ENCODE measurements around the gene SNU13. TPM values are rescaled to one million over a fixed set of nuclear protein-coding genes. Genes with fewer than 3 reads are reported as not detected.

Gene SNU13
- total RNA-seq, 1 experiment from 2014 or later = 283 TPM

DNA sequence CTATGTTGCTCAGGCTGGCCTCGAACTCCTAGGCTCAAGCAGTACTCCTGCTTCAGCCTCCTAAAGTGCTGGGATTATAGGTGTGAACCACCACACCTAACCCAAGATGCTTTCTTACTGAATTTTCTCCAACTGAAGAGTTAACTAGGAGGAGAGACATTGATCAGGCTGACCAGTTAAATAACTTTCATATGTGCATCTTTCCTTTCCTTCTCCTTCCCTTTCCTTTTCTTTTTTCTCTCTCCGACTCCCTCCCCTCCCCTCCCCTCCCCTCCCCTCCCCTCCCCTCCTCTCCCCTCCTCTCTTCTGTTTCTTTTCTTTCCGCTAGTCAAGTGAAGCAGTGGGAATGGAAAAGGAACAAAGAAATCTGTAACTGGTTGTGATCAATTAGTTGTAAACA lies 40.9 kb downstream of the SNU13 start (continued):
- TF ChIP-seq REST (IDR thresholded peaks at IDR 0.05; ENCODE audit: low read depth) (no peak), ELF1 (IDR thresholded peaks at IDR 0.05; ENCODE audit: borderline replicate concordance, low read depth) (no peak), POLR2AphosphoS5 (IDR thresholded peaks at IDR 0.05; ENCODE audit: low read depth, low read length) (no peak), TCF7L2 (IDR thresholded peaks at IDR 0.05; ENCODE audit: borderline replicate concordance, extremely low read depth, insufficient read depth, insufficient read length) (no peak), POLR2A (IDR thresholded peaks at IDR 0.05; ENCODE audit: borderline replicate concordance, extremely low read depth, insufficient read depth, insufficient read length) (no peak), YY1 (IDR thresholded peaks at IDR 0.05; ENCODE audit: extremely low read depth, insufficient replicate concordance, low read depth, low read length) (no peak), ZNF274 (IDR thresholded peaks at IDR 0.05; ENCODE audit: low read depth, low read length) (no peak), SP1 (IDR thresholded peaks at IDR 0.05; ENCODE audit: low read depth) (no peak)
- TF ChIP-seq, protein P1, sequence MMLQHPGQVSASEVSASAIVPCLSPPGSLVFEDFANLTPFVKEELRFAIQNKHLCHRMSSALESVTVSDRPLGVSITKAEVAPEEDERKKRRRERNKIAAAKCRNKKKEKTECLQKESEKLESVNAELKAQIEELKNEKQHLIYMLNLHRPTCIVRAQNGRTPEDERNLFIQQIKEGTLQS (IDR thresholded peaks at IDR 0.05) = no peak

GRCh38 chr22:41642331-41643110 lies 46.1 kb downstream of the SNU13 start:
- Histone ChIP-seq H3K4me1 (ENCODE audit: control insufficient read depth in 1 of 2, insufficient read depth in 2 of 2, low read length in 2 of 2) (no peaks in the 10 kb centered on the region), H4K20me1 (ENCODE audit: insufficient read depth) (peaks cover 3% of the 10 kb centered on the region; the same call in 1 of the 2 replicates), H3K27ac (ENCODE audit: low read depth, low read length) (no peak overlapping the region), H3K4me2 (ENCODE audit: low read length) (no peak overlapping the region), H3K9me3 (ENCODE audit: control insufficient read depth in 1 of 2, insufficient read depth in 1 of 2, low read depth in 1 of 2, low read length in 2 of 2) (no peaks in the 10 kb centered on the region), H3K4me3 (replicated peaks in 1 of 2; ENCODE audit: low read depth in 1 of 2, low read length in 2 of 2) (no peak overlapping the region), H2AFZ (ENCODE audit: low read depth, low read length, poor library complexity, severe bottlenecking) (no peak overlapping the region), H3K27me3 (ENCODE audit: insufficient read depth, low read length) (no peaks in the 10 kb centered on the region), H3K9ac (ENCODE audit: low read length) (no peak overlapping the region), H3K79me2 (ENCODE audit: insufficient read depth, low read length) (peaks cover 92% of the 10 kb centered on the region), H3K36me3 (ENCODE audit: control insufficient read depth in 1 of 2, insufficient read depth in 2 of 2, low read length in 2 of 2) (peaks cover 62 to 68% of the 10 kb centered on the region in 2 experiments), H3K9me2 (ENCODE audit: insufficient read depth) (no peaks in the 10 kb centered on the region)
- CTCF ChIA-PET = no interaction called here
- RAD21 ChIA-PET (ENCODE audit: low non-redundant PET in 1 of 2, low total read pairs in 2 of 2, uncharacterized antibody in 2 of 2, unreplicated experiment in 2 of 2) = no interaction called here
- no peak for DNase-seq (ENCODE audit: low read depth, low spot score)
- POLR2A ChIA-PET = no interaction called here
- ATAC-seq = no peak
- BruUV-seq (replicated peaks) = TSS peak; percentile 26
- intact Hi-C loops (cut with micrococcal nuclease) = no loop called here
- TF ChIP-seq EGR1 (IDR thresholded peaks at IDR 0.05; ENCODE audit: low read depth) (no peak), CEBPB (IDR thresholded peaks at IDR 0.05; ENCODE audit: low read depth) (no peak), CBX3 (IDR thresholded peaks at IDR 0.05; ENCODE audit: low read depth) (no peak), SP1 (IDR thresholded peaks at IDR 0.05; ENCODE audit: low read depth) (no peak), EZH2phosphoT487 (IDR thresholded peaks at IDR 0.05; ENCODE audit: borderline replicate concordance) (no peak), RAD21 (IDR thresholded peaks at IDR 0.05; ENCODE audit: low read depth) (no peak), FOSL1 (IDR thresholded peaks at IDR 0.05; ENCODE audit: low read depth) (no peak), ZFX (IDR thresholded peaks at IDR 0.05) (no peak), SIN3A (IDR thresholded peaks at IDR 0.05; ENCODE audit: low read depth) (no peak), ZNF274 (IDR thresholded peaks at IDR 0.05; ENCODE audit: low read depth, low read length) (no peak), POLR2AphosphoS5 (IDR thresholded peaks at IDR 0.05; ENCODE audit: low read depth, low read length) (no peak)
- TF ChIP-seq, protein P2, sequence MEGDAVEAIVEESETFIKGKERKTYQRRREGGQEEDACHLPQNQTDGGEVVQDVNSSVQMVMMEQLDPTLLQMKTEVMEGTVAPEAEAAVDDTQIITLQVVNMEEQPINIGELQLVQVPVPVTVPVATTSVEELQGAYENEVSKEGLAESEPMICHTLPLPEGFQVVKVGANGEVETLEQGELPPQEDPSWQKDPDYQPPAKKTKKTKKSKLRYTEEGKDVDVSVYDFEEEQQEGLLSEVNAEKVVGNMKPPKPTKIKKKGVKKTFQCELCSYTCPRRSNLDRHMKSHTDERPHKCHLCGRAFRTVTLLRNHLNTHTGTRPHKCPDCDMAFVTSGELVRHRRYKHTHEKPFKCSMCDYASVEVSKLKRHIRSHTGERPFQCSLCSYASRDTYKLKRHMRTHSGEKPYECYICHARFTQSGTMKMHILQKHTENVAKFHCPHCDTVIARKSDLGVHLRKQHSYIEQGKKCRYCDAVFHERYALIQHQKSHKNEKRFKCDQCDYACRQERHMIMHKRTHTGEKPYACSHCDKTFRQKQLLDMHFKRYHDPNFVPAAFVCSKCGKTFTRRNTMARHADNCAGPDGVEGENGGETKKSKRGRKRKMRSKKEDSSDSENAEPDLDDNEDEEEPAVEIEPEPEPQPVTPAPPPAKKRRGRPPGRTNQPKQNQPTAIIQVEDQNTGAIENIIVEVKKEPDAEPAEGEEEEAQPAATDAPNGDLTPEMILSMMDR (IDR thresholded peaks at IDR 0.05 in 2 of 3, conservative IDR thresholded peaks at IDR 0.05 in 1 of 3; ENCODE audit: borderline replicate concordance in 1 of 3, insufficient read depth in 1 of 3, low read depth in 2 of 3, low read length in 2 of 3) = no peak
- TF ChIP-seq, protein P1 (IDR thresholded peaks at IDR 0.05) = no peak
